NCI-H345 (cell line): ENCODE measurements around the gene HS3ST3B1.

Experiments used
- DNase-seq: peaks from one replicate; lab custom pipeline; 2025; lab: John Stamatoyannopoulos, UW

The HS3ST3B1 gene

DNA sequence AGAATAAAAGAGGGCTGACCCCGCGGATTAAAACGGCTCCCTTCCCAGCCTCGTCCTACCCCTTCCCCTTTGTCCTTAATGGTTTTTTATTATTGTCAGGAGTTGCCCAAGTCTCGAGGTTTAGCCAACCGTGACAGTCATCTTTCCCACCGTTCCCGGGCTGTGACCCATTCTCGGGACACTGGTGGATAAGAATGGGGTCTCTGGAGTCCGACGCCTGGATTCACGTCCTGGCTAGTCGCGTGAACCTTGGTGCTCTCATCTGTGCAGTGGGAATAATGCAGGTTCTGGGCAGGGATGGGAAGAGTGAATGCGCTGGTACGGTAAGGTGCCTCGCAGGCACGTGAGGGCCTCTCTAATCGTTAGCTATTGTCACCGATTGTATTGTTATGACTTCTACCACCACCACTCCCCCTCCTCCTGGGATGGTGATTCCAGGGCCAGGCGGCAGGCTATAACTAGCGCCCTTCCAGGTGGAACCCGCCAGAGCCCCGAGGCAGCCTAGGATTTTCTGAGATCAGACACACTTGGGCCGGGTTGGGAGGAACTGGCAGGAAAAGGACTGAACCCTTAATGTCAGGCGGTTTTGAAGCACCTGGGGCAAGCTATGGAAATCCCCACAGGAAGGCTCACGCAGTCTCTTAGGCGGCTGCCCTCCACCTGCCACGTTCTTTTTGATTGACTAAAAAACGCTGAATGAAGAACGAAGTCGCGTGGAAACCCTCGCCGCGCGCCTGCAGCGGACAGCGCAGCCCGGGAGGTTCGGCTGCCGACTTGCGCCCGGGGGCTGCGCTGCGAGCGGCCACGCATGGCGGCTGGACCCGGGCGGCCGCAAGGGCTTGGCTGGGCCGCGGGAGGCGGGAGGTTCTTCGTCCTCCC, 2.7 kb downstream of the HS3ST3B1 start:
- no peak for DNase-seq

DNA sequence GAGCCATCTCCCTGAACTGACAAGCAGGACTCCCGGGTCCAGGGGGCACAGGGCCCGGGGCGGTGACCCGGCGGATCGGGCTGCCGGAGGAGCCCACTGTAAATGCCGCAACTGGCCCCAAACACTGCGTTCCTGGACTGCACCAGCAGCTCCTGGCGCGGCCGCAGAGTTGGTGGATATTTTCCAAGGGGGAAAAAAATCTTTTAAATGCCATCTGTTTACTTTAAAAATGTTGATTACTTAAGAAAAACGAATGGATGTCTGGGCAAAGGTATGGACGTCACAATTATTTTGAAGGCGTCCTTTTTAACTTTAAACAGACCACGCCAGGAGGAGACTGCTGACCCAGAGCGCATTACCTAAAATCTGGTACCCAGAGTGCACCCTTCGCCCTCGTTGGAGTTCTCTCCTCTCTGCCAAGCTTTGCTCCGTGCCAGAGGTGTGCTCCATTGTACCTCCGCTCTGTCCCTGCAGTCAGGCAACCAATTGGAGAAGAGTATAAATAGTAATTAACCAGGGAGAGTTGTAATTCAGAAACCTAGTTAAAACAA, 3.4 kb downstream of the HS3ST3B1 start:
- DNase-seq: no peak

DNA sequence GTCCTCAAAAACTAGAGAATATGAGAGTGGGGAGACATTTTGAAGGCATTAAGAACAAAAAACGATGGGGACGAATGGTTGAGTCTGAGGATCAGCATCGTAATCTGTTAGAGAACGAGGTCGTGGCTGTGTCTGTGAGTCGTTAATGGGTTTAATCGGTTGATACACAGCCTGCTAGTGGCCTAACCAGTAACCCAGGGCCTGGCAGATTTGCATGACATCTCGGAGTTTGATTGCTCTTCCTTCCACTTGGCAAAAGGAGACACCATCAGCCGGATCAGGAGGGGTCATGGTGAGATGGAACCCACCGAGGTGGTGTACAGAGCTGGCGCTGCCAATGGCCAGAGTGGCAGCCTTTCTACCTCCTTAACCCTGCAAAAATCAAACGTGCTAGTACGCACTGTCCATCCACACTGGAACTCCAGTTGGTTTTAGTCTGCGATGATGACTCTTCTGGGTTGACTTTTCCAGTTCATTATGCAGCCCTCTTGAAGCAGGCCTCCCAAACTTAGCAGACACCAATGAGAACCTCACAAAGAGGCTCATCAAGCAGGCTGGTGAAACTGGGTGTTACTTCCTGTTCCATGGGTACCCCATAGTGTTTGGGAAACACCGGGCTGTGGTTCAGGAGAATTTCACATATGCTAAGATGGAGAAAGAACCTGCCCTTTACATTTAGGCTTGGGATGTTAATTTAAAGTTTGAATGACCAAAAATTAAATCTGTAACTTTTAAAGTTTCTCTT, 4.1 kb downstream of the HS3ST3B1 start:
- no peak for DNase-seq

DNA sequence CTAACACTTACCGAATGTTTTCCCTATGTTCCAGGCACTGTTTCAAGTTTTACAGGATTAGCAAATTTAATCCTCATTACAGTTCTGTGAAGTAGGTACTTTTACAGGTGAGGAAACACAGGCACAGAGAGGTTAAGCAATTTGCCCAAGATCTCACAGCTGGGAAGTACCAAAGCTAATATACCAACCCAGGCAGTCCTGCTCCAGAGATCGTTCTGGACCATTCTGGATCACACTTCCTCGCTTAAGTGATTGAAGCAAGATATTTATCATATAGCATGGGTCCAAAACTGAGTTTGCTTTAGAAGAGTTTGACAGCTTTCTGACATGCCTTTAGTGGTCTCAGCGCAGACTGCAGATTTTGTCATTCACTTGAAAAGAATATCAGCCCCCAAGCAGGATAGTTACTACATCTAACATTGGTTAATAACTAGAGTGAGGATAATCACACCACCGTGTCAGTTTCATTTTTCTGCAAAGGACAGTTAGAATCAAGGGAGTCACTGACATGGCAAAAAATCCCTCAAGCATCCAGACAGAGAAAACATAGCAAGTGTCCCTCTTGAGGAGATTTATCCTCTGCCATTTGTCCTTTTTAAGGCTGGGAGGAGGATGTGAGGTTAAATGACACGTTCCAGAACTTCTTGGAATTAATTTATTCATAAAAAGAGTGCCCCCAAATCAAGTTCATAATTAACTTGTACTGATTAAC, 5.1 kb downstream of the HS3ST3B1 start:
- no peak for DNase-seq

DNA sequence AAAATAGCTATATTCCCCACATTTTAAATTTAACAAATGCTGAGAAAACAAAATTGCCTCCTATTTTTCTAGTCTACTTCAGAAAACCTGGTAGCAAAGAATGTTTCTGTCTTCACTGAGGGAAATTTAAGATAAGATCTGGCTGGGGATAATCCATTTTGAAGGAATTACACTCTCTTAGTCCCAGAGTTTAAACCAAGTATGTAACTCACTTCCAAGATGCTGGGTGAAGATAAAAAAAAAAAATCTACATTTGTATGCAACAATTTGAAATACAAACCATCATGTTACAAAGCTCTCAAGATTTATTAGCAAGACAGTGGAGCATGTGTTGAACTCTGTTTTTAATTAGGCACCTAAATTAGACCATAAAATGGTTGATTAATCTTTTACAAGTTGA, 5.7 kb downstream of the HS3ST3B1 start:
- no peak for DNase-seq

DNA sequence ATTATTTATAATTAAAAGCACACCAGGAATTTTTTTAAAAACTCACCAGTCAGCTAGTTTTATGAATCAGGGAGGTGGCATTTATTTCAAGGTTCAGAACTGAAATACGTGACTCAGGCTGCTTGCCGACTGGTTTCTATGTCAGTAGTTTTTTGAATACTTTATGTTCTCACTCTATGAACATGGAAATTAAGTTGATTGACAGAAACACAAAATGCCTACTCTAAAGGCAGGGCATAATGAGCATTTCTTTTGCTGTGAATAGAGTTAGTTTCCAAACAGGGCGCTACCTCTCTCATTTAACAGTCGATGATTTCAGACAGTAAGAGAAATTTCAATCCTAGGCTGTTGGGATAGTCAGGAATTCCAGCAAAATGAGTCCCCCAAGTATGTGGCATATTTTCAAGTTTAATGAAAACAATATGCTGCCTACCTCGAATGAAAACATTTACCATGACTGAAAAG, 6.7 kb downstream of the HS3ST3B1 start:
- no peak for DNase-seq

DNA sequence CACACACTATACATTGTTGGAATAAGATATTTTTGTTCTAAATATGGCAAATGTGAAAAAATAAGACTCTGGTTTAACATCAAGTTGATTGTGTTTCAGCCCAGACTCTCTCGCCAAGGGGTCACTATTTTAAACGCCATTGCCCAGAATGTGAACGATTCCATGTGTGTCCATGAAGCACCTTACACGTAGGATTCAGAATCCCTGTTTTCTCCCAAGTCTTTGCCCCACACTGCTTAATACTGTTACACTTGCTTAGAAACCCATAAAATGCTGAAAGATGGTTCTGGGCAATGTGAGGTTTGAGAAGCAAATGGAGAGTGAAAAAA, 7.7 kb downstream of the HS3ST3B1 start:
- no peak for DNase-seq

DNA sequence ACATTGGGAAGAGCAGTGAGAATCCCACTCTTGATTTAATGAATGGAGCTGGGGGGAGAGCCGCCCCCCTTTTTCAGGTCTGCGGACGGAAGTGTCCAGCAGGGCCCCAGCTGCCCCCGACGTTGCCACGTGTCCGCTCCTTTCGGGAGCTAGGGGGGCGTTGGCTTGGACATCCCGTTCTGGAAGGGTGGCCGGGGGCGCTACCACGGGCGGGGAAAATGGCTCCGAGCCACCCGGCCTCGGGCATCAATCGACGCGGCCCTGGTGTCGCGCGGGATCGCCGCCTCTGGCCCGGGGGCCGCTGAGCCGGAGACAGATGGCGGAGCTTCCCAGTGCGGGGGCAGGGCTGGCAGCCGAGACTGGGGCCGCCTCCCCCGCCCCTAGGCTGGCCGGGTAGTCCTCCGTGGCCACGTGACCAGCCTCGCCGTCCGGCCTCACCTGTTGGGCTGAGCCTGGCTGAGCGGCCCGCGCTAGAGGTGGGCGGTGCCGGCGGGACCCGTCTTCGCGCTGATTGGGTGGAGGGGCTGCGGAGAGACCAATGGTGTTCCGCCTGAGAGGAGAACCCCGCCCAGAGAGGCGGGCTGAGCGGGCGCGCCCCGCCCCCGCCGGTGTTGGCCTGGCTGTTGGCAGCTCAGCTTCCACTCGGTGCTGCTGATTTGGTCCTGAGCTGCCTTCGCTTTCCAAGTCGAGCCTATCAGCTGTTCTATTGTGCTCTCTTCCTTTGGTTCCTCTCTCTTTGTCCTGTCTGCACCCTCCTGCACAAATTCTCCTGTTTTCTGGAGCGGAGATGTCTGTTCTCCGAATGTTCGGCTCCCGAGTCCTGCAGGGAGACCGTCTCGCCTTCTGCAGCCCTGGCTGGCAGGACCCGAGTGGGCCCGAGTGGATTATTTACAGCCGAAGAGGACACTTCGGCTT, 8.3 kb downstream of the HS3ST3B1 start:
- no peak for DNase-seq

DNA sequence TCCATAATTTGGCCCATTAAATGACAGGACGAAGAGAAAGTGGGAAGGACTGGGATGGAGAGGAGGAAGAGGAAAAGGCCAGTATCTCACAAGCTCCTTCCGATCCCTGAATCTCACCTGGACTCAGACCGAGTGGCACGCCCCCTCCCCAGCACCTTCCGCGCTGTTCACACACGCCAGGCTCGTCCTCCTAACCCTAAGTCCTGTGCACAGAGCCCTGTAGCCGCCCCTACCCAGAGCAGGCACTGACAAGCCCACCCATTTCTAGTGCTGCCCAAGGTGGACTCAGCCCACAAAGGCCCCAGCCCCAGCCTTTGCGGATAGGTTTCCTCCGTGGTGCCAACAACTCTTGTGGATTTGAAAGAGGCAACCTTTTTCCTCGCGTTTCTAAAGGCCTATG, 9.2 kb downstream of the HS3ST3B1 start:
- DNase-seq: no peak

DNA sequence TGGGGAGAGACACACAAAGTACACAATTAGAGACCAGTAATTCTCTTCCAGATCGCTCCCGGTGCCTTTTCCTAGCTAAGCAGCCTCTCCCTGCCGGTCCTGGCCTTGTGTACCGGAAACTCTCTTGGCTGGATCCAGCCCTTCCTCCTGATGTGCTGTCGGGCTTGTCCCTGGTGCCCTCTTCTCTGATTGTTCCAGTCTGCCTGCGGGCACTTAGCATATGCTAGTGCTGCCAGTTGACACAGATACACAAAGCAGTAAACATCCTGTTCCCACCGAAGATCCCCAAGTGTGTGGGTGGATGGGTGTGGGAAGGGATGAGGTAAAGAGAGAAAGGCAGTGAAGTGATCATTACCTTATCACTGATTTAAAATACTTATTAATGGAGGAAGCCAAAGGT, 9.7 kb downstream of the HS3ST3B1 start:
- DNase-seq: no peak

DNA sequence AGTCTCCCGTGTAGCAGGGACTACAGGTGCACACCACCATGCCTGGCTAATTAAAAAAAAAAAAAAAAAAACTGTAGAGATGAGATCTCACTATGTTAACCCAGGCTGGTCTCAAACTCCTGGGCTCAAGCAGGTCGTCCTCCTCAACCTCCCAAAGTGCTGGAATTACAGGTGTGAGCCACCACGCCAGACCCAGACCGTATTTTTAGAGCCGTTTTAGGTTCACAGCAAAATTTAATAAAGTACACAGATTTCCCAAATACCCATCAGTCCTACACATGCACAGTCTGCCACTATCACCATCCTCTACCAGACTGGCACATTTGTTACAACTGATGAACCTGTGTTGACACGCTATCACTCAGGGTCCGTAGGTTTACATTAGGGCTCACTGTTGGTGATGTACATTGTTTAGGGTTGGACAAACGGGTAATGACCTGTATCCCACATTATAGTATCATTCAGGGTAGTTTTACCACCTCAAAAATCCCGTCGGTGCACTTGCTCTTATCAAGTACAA, 10.4 kb downstream of the HS3ST3B1 start:
- no peak for DNase-seq

DNA sequence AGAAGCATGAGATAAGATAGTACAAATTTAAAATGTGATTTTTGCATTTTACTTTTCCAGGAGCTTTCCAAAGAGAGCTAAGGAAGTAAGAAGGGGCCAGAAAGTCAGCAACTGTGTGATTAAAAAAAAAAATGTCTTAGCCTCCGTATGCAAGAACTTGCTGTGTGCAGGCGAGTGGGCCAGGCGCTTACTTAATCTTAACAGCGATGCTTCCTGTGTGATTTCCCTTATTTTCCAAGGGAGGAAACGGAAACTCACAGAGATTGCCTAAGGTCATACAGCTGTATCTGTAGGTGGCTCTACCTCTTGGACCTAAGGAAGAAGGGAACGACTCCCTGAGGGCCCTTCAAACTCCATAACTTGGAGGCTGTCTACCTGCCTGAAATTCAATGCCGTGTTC, 11.1 kb downstream of the HS3ST3B1 start:
- DNase-seq: no peak

DNA sequence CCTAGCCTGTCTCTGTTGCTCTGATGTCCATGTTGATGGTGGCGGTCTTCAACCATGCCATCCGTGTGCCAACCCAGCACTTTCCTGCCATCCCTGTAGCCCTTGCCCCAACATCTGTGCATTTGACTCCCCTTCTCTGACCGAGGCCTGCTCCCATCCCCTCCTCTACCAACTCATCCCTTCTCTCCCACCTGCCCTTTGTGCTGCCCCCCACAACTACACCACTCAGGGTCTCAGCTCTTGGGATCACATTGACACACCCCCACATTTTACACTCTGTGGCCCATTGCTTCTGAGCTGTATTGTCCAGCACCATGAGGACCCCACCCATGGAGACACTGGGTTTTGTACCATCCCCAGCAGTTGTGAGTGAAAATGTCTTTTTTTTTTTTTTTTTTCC, 11.6 kb downstream of the HS3ST3B1 start:
- DNase-seq: no peak

DNA sequence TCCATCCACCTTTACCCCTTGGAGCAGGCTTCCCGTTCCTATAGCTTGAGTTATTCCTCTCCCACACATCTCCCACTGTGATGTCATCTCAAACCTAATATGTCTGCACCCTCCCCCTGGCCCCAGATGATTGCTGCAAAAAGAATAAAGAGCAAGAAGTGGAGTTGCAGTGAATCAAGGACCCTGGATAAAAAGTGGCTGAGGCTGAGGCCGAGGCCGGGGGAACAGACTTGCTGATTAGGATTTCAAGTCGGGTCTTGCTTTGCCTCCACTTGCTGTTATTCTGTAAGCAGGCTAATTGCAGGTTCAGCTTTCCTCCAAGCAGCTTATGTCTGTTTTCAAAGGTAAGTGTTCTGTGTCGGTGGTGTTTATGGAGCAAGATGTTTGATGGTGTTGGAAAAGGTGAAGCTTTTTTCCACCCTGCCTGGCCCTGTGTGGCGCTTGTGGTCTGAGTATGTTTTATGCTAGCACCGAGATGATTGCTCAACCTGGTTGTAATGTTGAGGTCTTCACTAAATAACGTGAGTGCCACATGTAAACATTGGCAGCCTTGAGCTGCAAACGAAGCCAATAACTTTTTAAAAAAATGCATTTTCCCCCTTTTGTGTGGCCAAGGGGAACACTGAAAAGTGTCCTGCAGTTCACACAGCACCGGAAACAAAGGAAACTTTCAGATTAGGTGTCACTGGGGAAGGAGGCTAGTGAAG, 15.4 kb downstream of the HS3ST3B1 start:
- no peak for DNase-seq

DNA sequence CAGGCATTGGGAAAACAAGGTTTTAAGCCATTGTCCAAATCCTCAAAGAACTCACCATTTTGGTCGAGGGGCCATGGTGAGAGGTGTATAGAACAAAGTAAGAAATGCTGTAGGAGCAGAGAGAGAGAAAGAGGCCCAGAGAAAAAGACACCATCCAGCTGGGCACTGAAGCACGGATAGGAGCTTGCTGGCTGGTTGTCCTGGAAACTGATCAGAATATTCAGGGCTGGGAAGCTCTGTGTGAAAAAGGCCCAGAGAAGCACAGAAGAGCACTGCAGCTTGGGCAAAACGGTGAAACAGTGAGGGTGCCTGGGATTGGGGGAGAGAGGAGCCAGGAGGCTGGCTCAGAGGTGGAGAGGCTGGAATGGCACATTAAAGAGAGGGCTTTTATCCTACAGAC, 16.5 kb downstream of the HS3ST3B1 start:
- DNase-seq: no peak

DNA sequence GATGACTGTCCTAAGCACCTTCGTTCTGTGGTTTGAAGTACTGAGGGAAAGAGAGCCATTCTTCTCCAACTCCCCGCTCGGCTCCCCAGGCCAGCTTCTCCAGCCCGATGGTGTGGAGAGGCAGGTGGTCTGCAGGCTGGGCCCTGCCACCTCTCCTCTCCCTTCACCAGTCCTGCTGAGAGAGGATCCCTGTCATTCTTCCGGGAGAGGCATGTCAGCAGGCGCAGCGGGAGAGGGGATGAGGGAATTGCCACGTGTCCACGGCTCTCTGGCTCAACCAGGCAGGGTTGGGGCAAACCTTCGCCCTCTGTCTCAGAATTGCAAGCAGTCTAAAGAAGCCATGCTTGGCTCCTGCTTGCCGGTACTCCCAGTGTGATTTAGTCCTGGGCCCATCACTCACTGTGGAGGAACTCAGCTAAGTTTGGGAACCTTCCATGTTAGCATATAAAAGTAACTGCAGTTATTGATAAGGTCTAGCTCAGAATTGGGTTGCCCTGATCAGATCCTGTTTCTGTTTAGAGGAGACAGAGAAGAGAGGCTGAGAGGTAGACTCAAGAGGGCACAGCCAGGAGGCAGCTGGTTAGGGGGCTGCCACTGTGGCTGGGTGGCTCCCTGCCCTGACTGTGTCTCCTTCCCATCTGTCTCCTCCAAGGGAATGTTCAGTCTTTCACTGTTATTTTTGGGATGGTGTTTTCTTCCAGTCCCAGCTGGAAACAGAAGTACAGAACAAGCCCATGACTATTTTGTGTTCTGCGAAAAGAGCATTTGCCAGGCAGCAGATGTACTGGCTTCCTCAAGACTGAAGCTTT, 17.4 kb downstream of the HS3ST3B1 start:
- no peak for DNase-seq

DNA sequence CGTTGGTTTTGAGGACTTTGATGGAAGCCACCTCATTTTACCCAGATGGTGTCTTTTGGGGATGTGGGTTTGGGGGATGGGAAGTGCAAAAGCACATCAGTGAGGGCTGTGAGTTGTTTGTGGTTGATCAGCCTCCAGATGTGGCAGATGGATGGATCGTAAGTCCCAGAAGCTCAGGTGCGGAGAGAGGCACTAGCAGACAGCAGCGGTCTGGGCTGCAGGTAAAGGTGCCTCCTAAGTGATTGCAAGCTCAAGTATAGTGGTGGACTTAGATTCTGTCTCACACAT, 18.0 kb downstream of the HS3ST3B1 start:
- no peak for DNase-seq

DNA sequence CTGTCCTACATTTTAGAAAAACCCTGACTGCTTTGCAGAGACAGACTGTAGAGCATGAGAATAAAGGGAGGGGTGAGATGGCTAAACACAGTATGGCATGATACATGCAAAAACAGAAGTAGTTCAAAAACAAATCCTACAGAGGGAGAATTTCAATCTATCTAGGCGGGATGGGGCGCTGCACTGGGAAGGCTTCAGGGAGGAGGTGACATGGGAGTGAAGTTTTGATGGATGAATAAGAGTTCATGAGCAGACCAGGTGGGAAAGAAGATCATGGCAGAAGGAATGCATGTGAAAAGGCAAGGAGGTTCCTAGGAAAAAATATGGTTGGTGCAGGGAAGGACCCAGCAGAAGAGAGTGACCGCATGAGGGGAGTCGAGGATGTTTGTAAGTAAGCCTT, 19.2 kb downstream of the HS3ST3B1 start:
- no peak for DNase-seq

DNA sequence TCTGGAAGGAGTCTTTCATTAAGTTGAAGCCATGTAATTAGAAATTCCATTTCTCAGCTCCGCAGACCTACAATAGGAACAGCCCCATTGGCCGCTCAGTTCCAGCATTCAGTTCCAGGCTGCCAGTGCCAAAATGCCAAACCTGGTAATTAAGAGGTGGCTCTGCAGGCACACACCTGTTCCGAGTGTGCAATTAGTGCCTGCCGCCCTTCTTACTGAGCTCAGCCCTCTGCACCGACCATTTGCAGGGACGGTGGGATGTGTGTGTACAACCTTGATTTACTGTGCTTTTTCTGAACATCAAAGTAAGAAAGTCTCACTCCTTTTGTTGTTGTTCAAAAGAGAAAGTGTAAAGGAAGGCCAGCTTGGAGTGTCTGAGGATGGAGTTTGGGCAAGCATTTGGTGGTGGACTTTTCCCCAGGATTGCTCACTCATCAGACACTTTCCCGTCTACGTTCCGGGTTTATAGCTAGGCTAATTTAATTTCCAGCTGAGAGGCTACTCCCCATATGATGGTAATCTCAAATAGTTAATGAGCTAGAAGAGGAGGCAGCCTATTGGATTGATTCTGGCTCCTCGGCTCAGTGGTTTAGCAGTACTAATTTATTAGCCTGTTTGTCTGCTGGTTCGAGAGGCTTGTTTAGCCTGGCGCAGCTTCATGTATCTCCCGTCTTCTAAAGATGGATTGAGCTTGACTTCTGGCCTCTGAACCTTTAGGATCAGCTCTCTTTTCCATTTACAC, 20.0 kb downstream of the HS3ST3B1 start:
- no peak for DNase-seq
